ENCODE data around the gene BAZ2B.
"Not testable (repeated sequence)": the region's sequence is repeated elsewhere in the genome, so short reads cannot be mapped to it uniquely, and the experiment has no call there.

The BAZ2B gene, protein sequence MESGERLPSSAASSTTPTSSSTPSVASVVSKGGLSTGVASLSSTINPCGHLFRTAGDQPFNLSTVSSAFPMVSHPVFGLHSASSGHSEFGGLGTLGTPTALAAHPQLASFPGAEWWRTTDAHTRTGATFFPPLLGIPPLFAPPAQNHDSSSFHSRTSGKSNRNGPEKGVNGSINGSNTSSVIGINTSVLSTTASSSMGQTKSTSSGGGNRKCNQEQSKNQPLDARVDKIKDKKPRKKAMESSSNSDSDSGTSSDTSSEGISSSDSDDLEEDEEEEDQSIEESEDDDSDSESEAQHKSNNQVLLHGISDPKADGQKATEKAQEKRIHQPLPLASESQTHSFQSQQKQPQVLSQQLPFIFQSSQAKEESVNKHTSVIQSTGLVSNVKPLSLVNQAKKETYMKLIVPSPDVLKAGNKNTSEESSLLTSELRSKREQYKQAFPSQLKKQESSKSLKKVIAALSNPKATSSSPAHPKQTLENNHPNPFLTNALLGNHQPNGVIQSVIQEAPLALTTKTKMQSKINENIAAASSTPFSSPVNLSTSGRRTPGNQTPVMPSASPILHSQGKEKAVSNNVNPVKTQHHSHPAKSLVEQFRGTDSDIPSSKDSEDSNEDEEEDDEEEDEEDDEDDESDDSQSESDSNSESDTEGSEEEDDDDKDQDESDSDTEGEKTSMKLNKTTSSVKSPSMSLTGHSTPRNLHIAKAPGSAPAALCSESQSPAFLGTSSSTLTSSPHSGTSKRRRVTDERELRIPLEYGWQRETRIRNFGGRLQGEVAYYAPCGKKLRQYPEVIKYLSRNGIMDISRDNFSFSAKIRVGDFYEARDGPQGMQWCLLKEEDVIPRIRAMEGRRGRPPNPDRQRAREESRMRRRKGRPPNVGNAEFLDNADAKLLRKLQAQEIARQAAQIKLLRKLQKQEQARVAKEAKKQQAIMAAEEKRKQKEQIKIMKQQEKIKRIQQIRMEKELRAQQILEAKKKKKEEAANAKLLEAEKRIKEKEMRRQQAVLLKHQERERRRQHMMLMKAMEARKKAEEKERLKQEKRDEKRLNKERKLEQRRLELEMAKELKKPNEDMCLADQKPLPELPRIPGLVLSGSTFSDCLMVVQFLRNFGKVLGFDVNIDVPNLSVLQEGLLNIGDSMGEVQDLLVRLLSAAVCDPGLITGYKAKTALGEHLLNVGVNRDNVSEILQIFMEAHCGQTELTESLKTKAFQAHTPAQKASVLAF (N-terminal part only)

DNA sequence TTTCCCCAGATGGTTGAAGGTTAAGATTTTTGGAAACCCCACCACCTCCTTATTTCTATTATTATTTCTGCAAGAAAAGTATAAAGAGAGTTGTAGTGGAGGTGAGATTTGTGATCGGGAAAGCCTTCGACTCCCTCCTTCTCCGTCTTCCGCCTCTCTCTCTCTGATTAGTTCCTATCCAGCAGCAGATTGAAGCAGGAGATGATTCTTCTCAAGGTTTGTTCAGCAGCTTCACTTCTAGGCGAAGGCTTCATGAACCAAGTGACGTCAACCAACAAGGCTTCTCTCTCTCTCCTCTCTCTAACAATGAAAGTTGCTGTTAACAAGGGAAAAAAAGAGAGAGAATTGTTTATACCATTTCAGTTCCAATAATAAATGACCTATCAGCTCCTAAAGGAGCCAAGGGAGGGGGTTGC is at the start of gene BAZ2B:
TSS of gene BAZ2B (minus strand) at position 263 of the 416 bp plus-strand sequence. CDS start 137,829 bp downstream, outside the sequence.
- DNase-seq: peak in 2 of 6 experiments; percentile 3 to 26

DNA sequence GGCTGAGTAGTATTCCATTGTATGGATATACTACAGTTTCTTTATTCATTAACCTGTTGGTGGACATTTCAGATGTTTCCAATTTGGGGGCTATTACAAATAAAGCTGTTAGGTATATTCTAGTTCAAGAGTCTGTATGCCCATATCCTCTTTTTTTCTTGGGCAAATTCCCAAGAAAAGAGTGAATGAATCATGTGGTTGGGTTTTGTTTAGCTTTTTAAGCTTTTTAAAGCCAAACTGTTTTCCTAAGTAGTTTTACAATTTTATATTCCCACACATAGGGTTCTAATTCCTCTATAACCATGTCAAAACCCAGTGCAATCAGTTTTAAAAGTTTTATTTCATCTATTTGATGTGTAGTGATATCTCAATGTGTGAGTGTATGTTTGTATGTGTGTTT is 44.9 kb upstream of the BAZ2B start:
- no peak for DNase-seq

DNA sequence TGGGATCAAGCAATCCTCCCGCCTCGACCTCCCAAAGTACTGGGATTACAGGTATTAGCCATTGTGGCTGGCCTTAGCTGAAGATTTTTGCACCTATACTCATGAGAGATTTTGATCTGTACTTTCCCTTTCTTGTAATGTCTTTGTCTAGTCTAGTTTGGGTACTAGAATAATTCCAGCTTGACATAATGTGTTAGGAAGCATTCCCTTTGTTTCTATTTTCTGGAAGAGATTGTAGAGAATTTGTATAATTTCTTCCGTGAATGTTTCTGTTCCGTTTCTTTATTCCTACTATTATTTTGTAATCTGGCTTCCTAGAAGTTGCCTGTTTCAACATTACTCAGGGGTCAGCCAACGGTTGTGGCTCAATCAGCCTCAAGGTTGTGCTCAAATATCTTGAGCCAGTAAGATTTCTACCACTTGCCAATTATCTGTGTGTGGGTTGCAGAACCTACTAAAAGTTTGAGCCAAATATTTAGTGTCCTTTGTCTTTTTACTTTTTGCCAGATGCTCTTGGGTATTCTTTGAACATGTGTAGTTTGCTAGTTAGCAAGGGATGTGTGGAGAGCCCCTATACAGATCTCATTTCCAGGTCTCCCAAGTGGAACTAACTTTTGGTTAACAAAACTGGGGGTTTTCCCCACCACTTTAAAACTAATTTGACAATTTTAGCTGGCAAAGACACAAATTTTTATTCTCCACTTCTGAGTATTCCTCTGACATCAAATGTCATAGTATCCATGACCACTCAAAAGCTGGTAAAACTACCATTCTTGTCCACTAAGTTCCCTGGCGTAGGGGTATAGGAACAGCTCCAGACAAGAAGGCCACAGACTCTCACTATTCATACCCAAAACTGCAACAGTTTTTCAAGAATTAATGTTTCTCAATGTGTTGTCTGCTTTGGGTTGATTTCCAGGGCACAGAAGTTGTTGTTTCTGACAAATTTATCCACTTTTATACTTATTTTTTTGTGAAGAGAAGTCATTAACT is 42.8 kb upstream of the BAZ2B start:
- no peak for DNase-seq

DNA sequence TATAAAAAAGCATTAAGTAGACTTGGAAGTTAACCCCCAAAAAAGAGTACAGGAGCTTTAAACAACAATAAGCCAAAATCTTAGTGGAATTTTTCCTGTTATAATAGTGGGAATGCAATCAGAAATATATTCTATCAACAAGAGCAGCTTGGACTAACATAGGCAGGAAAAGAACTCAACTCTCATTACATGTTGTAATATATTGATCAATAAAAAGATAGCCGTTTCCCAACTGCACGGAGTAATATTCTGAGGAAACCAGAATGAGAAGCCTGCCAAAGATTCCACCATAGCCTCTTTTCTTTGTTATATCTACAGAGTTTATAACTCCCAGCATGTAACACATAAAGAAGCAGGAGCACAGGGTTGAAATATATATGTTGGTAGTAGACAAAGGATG is 37.6 kb upstream of the BAZ2B start:
- no peak for DNase-seq

DNA sequence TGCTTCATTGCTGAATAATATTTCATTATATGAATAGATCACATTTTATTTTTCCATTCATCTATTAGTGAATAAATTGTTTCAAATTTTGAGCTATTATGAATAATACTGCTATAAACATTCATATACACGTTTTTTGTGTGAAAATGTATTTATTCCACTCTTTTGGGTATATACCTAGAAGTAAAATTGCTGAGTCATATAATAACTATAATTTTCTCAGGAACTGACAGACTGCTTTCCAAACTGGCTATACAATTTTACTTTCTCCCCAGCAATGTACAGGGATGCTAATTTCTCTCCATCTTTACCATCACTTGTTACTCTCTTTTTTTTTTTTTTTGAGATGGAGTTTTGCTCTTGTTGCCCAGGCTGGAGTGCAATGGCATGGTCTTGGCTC is 35.5 kb upstream of the BAZ2B start:
- DNase-seq: no peak

DNA sequence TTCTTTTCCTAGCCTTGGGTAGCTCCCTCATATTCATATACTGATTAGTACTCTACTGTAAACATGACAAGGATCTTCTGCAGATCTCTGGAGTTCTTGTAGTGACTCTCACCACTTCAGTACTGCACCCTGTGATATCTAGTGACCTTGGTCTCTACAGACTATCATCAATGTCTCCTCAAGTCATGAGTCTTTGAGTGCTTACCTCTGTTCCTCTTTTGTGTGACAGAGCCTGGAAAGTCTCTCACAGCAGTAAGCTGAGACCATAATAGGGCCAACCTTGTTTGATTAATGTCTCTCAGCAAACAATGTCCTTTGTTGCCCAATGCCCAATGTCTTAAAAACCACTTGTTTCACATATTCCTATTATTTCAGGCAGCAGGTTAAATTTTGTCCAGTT is 34.2 kb upstream of the BAZ2B start:
- DNase-seq: no peak

DNA sequence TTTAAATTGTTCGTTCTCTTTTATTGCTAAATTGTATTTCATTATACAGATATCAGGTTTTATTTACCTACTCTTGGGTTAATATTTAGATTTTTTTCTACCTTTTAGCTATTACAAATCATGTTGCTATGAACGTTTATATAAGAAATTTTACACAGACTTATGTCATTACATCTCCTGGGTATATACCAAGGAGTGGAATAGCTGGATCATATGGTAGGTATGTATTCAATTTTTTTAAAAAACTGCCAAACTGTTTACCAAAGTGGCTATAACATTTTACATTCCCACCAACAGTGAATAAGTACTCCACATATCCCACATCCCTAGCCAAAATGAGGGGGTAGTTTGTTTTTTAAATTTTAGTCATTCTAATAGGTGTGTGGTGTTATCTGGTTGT is 32.3 kb upstream of the BAZ2B start:
- DNase-seq: no peak

DNA sequence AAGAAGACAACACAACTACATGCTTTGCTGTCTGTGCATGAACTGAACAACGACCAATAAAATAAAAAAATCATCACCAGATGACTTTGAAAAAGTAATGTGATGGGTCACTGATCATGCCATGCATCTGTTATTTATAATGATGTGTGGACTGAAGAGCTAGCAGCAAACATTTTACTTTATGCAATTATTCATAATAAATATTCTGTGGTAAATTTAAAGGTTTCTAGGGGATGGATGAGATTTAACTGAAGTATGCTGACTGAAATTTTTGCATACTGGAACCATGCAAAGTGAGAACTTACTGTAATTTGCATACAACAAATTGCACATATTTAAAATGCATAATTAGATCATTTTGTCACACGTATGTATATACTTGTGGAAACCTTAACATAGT is 31.3 kb upstream of the BAZ2B start:
- DNase-seq: no peak

DNA sequence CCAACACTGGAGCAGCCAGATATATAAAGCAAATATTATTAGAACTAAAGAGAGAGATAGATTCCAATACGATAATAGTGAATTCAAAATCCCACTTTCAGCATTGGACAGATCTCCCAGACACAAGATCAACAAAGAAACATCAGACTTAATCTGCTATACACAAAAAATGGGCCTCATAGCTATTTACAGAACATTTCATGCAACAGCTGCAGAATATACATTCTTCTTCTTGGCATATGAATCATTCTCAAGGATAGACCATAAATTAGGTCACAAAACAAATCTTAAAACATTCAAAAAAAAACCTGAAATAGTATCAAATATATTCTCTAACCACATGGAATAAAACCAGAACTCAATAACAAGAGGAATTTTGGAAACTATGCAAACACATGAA is 23.8 kb upstream of the BAZ2B start:
- no peak for DNase-seq

DNA sequence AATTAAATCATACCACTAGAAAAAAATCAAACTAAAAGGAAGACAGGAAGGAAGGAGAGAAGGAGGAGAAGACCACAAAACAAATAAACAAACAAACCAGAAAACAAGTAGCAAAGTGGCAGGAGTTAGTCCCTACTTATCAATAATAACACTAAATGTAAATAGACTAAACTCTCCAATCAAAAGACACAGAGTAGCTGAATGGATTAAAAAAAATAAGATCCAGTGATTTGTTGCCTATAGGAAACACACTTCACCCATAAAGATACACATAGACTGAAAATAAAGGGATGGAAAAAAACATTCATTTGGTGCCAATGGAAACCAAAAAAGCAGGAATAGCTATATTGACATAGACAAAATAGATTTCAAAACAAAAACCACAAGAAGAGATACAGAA is 23.4 kb upstream of the BAZ2B start:
- no peak for DNase-seq

DNA sequence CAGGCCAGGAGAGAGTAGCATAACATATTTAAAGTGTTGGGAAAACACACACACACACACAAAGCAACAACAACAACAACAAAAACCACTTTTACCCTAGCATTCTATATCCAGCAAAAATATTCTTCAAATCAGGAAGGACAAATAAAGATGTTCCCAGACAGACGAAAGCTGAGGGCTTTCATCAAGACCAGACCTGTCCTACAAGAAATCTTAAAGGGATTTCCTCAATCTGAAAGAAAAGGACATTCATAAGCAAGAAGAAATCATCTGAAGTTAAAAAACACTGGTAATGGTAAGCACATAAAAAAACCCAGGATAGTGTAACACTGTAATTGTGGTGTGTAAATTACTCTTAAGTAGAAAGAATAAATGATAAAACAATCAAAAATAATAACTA is 22.7 kb upstream of the BAZ2B start:
- no peak for DNase-seq

DNA sequence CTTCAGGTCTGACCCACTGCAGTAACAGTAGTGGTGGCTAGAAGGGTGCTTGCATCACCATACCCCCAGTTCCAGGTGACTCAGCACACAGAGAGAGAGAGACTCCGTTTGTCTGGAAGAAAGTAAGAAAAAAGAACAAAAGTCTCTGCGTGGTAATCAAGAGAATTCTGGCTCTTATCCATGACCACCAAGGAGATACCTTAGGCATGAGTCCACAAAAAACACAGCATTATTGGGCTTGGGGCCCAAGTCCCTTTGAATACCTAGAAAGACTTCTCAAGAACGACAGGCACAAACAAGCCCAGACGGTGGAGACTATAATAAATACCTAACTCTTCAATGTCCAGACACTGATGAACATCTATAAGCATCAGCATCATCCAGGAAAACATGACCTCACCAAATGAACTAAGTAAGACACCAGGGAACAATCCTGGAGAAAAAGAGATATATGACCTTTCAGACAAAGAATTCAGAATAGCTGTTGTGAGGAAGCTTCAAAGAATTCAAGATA is 21.7 kb upstream of the BAZ2B start:
- no peak for DNase-seq

DNA sequence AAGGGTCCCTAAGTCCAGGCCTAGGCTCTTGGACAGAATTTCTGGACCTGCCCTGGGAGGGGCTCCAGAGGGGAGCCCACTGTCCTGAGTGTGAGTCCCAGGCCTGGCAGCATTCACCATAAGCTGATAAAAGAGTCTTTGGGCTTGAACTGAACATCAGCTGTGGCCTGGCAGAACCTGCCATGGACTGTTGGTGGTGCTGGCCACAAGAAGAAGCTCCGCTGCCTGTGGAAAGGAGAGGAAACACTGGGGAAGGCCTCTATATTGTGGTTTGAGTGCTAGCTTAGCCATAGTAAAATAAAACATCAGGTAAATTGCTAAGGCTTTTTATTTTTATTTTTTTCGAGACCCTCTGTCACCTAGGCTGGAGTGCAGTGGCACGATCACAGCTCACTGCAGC is 20.9 kb upstream of the BAZ2B start:
- no peak for DNase-seq

DNA sequence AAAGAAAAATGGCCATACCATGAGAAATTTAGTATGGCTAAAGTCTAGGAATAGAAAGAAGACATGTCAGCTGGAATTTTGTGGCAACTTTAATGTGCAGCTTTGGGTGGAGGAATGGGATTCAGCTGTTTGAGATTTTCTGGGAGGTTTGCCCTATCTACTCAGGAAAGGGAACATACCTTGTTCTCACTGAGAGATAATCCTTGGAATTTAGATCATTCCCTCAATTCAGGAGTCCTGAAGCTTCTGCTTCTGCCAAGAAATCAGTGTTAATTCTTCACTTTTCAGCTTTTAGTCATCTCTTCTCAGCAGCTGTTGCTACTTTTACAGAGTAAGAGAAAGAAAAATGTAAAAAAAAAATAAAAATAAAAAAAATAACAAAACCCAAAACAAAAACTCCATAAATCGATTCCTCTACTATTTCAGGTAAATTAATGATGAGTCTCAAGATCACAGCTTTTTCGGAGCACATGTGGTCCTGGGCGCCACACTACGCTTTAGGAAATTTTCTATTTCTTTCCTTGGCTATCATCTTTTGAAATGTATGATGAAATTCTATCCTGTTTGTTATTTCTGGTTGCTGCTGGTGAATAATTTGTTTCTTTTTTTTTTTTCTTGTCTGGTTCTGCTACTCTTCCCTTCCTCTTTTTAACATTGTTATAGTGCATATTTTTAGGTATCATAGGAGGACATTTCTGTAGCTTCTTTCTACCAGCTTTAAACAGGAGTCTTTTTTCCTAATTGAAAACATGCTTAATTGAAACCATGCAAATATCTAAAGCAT is 18.9 kb upstream of the BAZ2B start:
- no peak for DNase-seq

DNA sequence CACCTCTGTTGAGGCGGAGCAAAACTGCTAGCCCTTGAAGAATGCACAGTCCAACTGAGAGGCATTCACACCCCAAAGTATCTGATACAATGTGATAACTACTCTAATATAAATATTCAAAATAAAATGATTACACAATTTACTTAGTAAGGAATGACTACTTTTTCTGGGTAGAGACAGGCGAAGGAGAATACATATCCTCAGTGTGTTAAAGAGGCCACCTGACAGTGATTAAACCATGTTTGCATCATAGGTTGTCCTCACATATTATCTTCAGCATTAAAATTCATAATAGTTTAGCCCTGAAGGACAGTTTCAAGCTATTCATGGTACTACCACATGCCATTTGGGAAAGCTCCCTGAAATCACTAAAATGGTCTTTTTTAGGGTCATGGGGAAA is 16.9 kb upstream of the BAZ2B start:
- no peak for DNase-seq

DNA sequence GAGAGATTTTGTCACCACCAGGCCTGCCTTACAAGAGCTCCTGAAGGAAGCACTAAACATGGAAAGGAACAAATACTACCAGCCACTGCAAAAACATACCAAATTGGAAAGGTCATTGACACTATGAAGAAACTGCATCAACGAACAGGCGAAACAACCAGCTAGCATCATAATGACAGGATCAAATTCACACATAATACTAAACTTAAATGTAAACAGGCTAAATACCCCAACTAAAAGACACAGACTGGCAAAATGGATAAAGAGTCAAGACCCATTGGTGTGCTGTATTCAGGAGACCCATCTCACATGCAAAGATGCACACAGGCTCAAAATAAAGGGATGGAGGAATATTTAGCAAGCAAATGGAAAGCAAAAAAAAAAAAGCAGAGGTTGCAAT is 9.3 kb upstream of the BAZ2B start:
- not testable (repeated sequence) for DNase-seq

DNA sequence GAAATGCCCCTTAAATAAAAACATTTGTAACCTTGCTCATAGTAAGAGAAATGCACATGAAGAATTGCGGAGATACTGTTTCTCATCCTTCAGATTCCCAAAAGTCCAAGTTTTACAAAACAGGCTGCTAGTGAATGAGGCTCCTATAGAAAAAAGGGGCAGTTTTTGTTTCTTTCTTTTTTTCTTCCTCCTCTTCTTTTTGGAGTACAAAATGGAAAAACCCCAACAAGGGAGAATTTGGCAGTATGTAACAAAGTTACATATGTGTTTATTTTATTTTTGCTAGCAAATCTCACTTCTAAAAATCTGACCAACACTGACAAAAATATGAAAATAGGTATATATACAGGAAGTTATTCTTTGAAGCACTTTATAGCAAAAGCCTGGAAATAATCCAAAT is 7.1 kb upstream of the BAZ2B start:
- DNase-seq: no peak

DNA sequence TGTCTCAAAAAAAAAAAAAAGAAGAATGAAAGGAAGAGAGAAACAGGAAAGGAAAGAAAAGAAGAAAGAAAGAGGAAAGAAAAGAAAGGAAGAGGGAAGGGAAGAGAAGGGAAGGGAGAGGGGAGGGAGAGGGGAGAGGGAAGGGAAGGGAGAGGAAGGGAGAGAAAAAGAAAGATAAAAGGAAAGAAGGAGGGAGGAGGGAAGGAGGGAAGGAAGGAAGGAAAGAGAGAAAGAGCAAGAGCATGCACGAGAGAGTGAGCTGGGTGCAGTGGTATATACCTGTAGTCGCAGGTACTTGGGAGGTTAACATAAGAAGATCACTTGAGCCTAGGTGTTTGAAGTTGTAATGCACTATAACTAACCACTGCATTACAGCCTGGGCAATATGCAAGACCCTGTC is 6.6 kb upstream of the BAZ2B start:
- no peak for DNase-seq

DNA sequence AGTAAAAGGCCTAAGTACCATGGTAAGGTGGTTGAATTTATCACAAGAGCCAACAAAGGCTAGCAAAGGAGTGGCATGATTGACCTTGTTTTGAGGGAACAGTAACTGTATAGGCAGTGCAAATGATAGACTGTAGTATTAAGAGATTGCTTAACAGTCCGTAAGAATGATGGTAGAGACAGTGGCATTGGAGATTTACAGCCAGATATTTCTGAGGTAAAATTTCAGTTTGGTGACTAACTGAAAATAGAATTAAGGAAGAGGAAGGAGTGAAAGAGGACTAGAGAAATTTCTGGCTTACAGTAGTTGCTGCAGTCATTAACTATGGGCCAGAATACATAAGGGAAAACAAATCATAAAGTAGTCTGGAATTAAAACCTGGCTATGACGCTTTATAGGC is 4.4 kb upstream of the BAZ2B start:
- DNase-seq: no peak

DNA sequence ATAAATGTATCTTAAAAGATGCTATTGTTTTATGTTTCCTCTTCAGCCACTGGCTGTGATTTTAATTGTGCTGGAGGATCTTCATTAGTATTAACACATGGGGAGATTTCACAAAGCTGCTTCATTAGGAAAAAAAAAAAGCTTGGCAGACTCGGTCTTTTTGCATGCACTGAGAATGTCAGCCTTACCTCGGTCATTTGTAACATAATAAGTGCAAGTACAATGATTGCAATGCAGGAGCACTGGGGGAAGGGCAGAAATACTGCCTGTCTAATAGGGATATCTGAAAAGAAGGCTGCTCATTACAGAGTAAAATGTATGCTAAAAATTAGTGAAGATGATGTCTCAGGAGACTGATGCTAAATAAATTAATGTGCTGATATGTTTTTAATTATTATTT is 1.3 kb upstream of the BAZ2B start:
- DNase-seq: no peak

DNA sequence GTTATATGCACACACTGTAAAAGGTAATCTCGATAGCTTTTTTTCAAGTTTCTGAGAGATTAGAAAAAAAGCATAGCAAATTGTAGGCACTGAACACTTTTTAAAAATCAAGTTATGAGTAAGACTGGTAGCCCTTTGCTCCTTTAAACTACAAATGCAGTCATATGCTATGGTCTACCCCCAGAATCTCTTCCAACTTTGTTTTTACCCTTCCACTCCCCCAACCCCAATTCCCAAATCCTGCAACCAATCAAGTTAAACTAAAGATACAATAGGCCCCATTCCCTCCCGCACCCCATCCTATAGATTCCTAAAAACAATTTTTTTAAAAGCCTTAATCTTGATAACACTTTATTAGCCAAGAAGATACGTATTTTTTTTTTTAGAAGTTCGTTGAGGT is 752 bp upstream of the BAZ2B start:
- DNase-seq: no peak
